GM20000 (cell line): Measurements from ENCODE around the gene ARSB.

Experiments used
- DNase-seq: peaks from one replicate; pipeline ENCODE4 v3.0.0; 2012; ENCODE audit warnings: low spot score
- CTCF ChIP-seq: IDR thresholded peaks from 2 replicates; pipeline ENCODE4 v1.5.1; 2012; ENCODE audit warnings: mild to moderate bottlenecking, control low read depth; ENCODE audit errors: extremely low read depth, missing control alignments

ARSB gene

DNA sequence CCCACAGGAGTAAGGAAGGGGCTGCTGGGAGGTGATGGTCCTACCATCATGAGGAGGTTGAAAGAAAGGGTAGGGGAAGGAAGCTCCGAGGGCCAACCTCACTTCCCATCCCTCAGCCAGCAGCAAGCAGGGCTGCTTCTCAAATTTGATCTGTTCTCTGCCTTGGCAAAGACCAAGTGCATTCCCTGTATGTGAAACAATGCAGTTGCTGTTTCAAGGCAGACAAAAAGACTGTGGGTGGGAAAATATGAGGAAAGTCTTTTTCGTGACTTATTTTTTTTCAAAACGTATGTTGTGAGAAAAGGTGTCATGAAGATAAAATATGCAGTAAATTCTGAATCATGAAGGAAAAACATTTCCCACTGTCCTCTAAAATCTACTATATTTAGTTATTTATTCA, 165.9 kb downstream of the ARSB start:
- DNase-seq = no peak
- TF ChIP-seq CTCF = no peak

GRCh38 chr5:78816143-78816765, 168.9 kb downstream of the ARSB start:
- no peak for TF ChIP-seq CTCF
- no peak for DNase-seq

- no peak for TF ChIP-seq CTCF
- DNase-seq = no peak
Measured at GRCh38 chr5:78813906-78814530, 171.1 kb downstream of the ARSB start.

- no peak for DNase-seq
- no peak for TF ChIP-seq CTCF
Measured at GRCh38 chr5:78813286-78813685, 171.8 kb downstream of the ARSB start.

DNA sequence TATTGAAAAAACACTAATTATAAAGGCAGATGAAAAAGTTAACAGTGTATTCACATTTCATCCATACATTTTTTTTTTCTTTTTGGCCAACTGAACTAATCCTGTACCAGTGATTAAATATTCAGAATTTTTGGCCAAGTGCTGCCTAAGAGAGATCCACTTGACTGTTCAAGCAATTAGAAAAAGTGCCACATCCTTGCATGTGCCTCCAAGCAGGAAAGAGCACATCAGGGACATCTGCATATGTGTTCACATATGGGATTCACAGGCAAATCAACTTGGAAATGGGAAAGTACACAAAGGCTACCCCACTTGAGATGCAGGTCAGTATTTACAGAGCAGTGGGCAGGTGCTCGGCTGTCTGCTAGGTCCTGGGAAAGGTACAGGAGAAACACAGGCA, 173.2 kb downstream of the ARSB start:
- TF ChIP-seq CTCF = no peak
- no peak for DNase-seq

- TF ChIP-seq CTCF = no peak
- no peak for DNase-seq
Measured at GRCh38 chr5:78811121-78811817, 173.8 kb downstream of the ARSB start.
